Naive thymus-derived CD4-positive, alpha-beta T cell (primary cell): Measurements from ENCODE around the gene ELMO2. TPM values are rescaled to one million over a fixed set of nuclear protein-coding genes. Genes with fewer than 3 reads are reported as not detected.

ENCODE experiments used
- ATAC-seq: fragments of 150-1000 bp; cut with Tn5 transposase; 2 replicates; pipeline ENCODE4 v1.10.0; 2021; ENCODE audit warnings: mild to moderate bottlenecking, moderate library complexity
- CTCF ChIA-PET: fragments of 350-600 bp; sonication (Branson Sonifier 250); formaldehyde crosslinking; loops from one replicate; lab custom pipeline; 2021; ENCODE audit warnings: antibody characterized with exemption; lab: Charles Lee
- POLR2A ChIA-PET: fragments of 350-600 bp; sonication (Branson Sonifier 250); formaldehyde crosslinking; loops from one replicate; lab custom pipeline; 2021; ENCODE audit warnings: antibody characterized with exemption, inconsistent platforms; lab: Charles Lee
- DNase-seq, 9 donors: peaks; one replicate each; pipeline versions ENCODE4 v3.0.0 to v3.0.0-alpha.2; 2020 to 2022; ENCODE audit warnings: mixed read lengths in 1 of 9
- H3K27ac ChIP-seq: one replicate; pipeline ENCODE4 v1.7.0; 2013; ENCODE audit warnings: mild to moderate bottlenecking, low read depth, low read length, moderate library complexity
- H3K27me3 ChIP-seq, 2 donors: one replicate each; pipeline ENCODE4 v1.7.0; 2013; ENCODE audit warnings: low read length in 2 of 2, mild to moderate bottlenecking in 2 of 2, moderate library complexity in 2 of 2; ENCODE audit not compliant: control insufficient read depth in 2 of 2, insufficient read depth in 2 of 2
- H3K36me3 ChIP-seq, 3 experiments: 1 replicate in 2 of 3; 2 replicates in 1 of 3; pipeline ENCODE4 v1.7.0; 2013; ENCODE audit warnings: low read length in 3 of 3, mild to moderate bottlenecking in 3 of 3, moderate library complexity in 1 of 3; ENCODE audit not compliant: insufficient read depth in 3 of 3, control insufficient read depth in 2 of 3
- H3K4me1 ChIP-seq, 2 donors: one replicate each; pipeline ENCODE4 v1.7.0; 2013; ENCODE audit warnings: low read length in 2 of 2, mild to moderate bottlenecking in 2 of 2, moderate library complexity in 1 of 2; ENCODE audit not compliant: control insufficient read depth in 2 of 2, insufficient read depth in 2 of 2
- H3K4me3 ChIP-seq: 2 replicates; pipeline ENCODE4 v1.7.0; 2013; ENCODE audit warnings: mild to moderate bottlenecking, low read length
- H3K9me3 ChIP-seq, 3 experiments: 1 replicate in 2 of 3; 2 replicates in 1 of 3; pipeline ENCODE4 v1.7.0; 2013; ENCODE audit warnings: low read length in 3 of 3; ENCODE audit not compliant: control insufficient read depth in 2 of 3
- H3K27ac Mint-ChIP-seq, 9 donors: one replicate each; pipeline ENCODE4 v1.8.0; 2020 to 2022; ENCODE audit warnings: mixed read lengths in 9 of 9, mild to moderate bottlenecking in 8 of 9, moderate library complexity in 5 of 9, inconsistent platforms in 2 of 9
- H3K27me3 Mint-ChIP-seq, 5 donors: one replicate each; pipeline ENCODE4 v1.8.0; 2021 to 2022; ENCODE audit warnings: mixed read lengths in 5 of 5, mild to moderate bottlenecking in 1 of 5
- H3K36me3 Mint-ChIP-seq, 5 donors: one replicate each; pipeline ENCODE4 v1.8.0; 2020 to 2022; ENCODE audit warnings: mixed read lengths in 5 of 5, mild to moderate bottlenecking in 3 of 5, inconsistent platforms in 1 of 5
- H3K4me1 Mint-ChIP-seq, 7 donors: one replicate each; pipeline ENCODE4 v1.8.0; 2020 to 2022; ENCODE audit warnings: mixed read lengths in 7 of 7, mild to moderate bottlenecking in 3 of 7, inconsistent platforms in 1 of 7
- H3K4me3 Mint-ChIP-seq, 10 donors: one replicate each; pipeline ENCODE4 v1.8.0; 2020 to 2022; ENCODE audit warnings: mild to moderate bottlenecking in 10 of 10, mixed read lengths in 10 of 10, moderate library complexity in 6 of 10, inconsistent platforms in 2 of 10
- H3K9me3 Mint-ChIP-seq, 11 donors: one replicate each; pipeline ENCODE4 v1.8.0; 2020 to 2022; ENCODE audit warnings: mixed read lengths in 11 of 11, mild to moderate bottlenecking in 4 of 11, inconsistent platforms in 1 of 11, moderate library complexity in 1 of 11
- intact Hi-C, 2 donors: fragments of 100-400 bp; cut with micrococcal nuclease; formaldehyde crosslinking; loops; one replicate each; pipeline ENCODE4 v1.15.1; 2023
- polyA plus RNA-seq, 2 donors: library from polyadenylated mRNA; unstranded; fragments of 300-500 nt; fragmentation: Illumina TruSeq; gene quantifications; one replicate each; pipeline ENCODE4 v1.2.3, GENCODE V29; 2021
- total RNA-seq, 6 experiments: library from RNA in 5 of 6; stranded (reverse) in 5 of 6; gene quantifications; 1 replicate in 5 of 6; 2 replicates in 1 of 6; pipeline ENCODE4 v1.2.3 and lab custom pipeline; 2021 to 2026

The ELMO2 gene
- total and polyA plus RNA-seq, 7 experiments from 2014 or later, result 35.6 to 104 (median 52.3) TPM

DNA sequence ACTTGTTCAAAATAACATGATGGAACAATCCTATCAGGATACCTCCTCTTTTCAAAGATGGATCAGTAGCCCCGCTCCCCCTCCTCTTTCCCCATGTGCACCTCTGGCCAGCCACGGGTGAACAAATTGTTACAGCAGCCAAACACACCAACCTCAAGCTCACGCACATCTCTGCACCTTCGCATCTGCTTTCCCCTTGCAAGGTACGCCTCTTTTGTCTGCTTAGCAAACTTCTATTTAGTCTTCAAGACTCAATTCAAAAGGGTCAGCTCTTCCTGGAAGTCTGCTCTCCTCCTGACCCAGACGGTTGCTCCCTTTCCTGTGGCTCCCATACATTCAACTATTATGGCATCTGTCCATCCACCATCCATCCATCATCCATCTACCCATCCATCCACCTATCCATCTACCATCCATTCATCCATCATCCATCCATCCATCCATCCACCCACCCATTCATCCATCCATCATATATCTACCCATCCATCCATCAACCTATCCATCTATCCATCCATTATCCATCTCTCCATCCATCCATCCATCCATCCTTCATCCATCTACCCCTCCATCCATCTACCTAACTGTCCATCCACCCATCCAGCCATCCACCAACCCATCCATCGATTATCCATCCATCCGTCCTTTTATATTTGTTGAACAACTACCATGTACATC, 61.8 kb downstream of the ELMO2 start:
- H3K4me3 Mint-ChIP-seq, result peak overlapping the region in 6 of 10 donors; percentile 10 to 52 (median 34)

DNA sequence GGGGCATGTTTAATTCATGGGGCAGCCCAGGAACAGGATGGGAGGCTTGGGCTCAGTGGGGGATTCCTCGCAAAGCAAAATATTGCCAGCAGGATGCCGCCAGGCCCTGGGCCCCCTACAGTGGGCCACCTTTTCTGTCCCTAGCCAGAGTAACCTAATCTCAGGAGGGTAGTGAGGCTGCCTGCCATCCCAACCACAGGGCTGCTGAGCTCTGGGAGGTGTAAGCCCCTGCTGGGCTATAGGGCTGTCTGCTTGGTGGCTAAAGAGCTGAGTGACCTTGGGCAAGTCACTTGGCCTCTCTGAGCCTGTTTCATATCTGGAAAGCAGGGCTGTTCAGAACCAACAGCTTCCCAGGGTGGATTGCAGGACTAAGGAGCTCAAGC, 62.4 kb downstream of the ELMO2 start:
- H3K27ac Mint-ChIP-seq, result peak overlapping the region in 4 of 9 donors; percentile 60 to 91 (median 76)
- ATAC-seq (no peak), DNase-seq (no peak)
- H3K4me3 Mint-ChIP-seq, result peak overlapping the region in 8 of 10 donors; percentile 63 to 86 (median 82)
- no peak overlapping the region for H3K4me3 ChIP-seq
- intact Hi-C loops, result loop anchor here (1.0 to 10.0 kb wide), 2 partner anchors 19 to 209 kb away; no protein-coding TSS in a partner anchor
- peaks cover 3 to 39% (median 10%) of the 10 kb centered on the region in 5 donors for H3K27me3 Mint-ChIP-seq
- peaks cover 10 to 49% (median 34%) of the 10 kb centered on the region in 7 donors for H3K4me1 Mint-ChIP-seq
- peaks cover 0 to 4% (median 3%) of the 10 kb centered on the region in 5 donors for H3K36me3 Mint-ChIP-seq
- H3K27me3 ChIP-seq, result no peaks in the 10 kb centered on the region
- no peak overlapping the region for H3K27ac ChIP-seq
- ChIA-PET POLR2A (interaction anchor here (1.0 to 2.2 kb wide), 3 partner anchors 9 to 20 kb away, joined by 3 to 16 read pairs (median 4); no protein-coding TSS in a partner anchor), CTCF (interaction anchor here (0.6 kb wide), 1 partner anchor 49 kb away, joined by 3 read pairs; no protein-coding TSS in a partner anchor)
- H3K4me1 ChIP-seq, result peaks cover 8 to 15% of the 10 kb centered on the region in 2 donors
- peaks cover 0 to 11% (median 0%) of the 10 kb centered on the region in 3 experiments for H3K36me3 ChIP-seq
- peaks cover 0 to 6% (median 0%) of the 10 kb centered on the region in 11 donors for H3K9me3 Mint-ChIP-seq
- H3K9me3 ChIP-seq, result no peaks in the 10 kb centered on the region

More for the DNA sequence above, 61.8 kb downstream of the ELMO2 start:
- intact Hi-C loops, result loop anchor here (5.0 to 10.0 kb wide), 2 partner anchors 210 to 322 kb away; no protein-coding TSS in a partner anchor
- POLR2A ChIA-PET, result interaction anchor here (1.0 to 2.2 kb wide), 3 partner anchors 9 to 19 kb away, joined by 4 to 16 read pairs (median 4); no protein-coding TSS in a partner anchor
- Mint-ChIP-seq H3K9me3 (peaks cover 0 to 6% (median 0%) of the 10 kb centered on the region in 11 donors), H3K36me3 (peaks cover 0 to 7% (median 4%) of the 10 kb centered on the region in 5 donors), H3K4me1 (peaks cover 13 to 52% (median 38%) of the 10 kb centered on the region in 7 donors), H3K27me3 (peaks cover 0 to 37% (median 4%) of the 10 kb centered on the region in 5 donors), H3K27ac (peak overlapping the region in 8 of 9 donors; percentile 34 to 91 (median 77))
- CTCF ChIA-PET, result interaction anchor here (0.6 kb wide), 1 partner anchor 48 kb away, joined by 3 read pairs; no protein-coding TSS in a partner anchor
- ATAC-seq (no peak), DNase-seq (no peak)
- Histone ChIP-seq H3K27me3 (no peaks in the 10 kb centered on the region), H3K9me3 (no peaks in the 10 kb centered on the region), H3K27ac (peak overlapping the region; percentile 8), H3K4me1 (peaks cover 8 to 15% of the 10 kb centered on the region in 2 donors), H3K36me3 (peaks cover 0 to 16% (median 0%) of the 10 kb centered on the region in 3 experiments), H3K4me3 (no peak overlapping the region)

DNA sequence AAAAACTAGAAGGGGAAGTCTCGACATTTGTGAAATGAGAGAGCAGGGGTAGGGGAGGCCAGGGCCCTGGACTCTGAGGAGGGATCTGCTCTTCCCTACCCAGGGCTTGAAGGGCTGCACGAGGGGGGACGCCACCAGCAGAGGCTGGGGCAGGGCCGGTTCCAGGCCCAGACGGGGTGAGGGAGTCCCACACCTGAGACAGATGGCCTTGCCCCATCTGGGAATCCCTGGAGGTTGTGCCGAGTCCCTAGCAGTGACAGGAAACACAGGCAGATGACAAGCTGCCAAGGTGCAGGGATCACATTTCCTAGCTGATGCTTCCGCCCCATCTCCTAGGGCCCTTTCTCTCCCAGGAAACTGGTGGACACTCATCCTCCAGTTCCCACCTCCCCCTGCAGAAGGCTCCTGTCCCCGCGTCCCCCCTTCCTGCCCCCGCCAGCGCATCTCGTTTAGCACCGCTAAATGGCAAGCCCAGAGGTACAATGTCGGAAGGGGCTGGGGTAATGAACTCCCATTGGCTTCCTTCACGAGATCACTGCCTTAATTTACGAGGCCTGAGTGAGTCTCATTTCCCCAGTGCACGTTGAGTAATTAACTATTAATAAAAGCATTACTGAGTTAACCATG, 63.0 kb downstream of the ELMO2 start:
- ChIA-PET CTCF (no interaction called here), POLR2A (interaction anchor here (0.7 to 2.2 kb wide), 4 partner anchors 10 to 20 kb away, joined by 3 to 16 read pairs (median 3); no protein-coding TSS in a partner anchor)
- Mint-ChIP-seq H3K4me3 (peak overlapping the region in 9 of 10 donors; percentile 78 to 86 (median 83)), H3K9me3 (peaks cover 0 to 6% (median 0%) of the 10 kb centered on the region in 11 donors), H3K36me3 (peaks cover 0 to 4% (median 2%) of the 10 kb centered on the region in 5 donors), H3K27ac (peak overlapping the region in 7 of 9 donors; percentile 47 to 83 (median 76)), H3K27me3 (peaks cover 6 to 42% (median 15%) of the 10 kb centered on the region in 5 donors), H3K4me1 (peaks cover 10 to 46% (median 32%) of the 10 kb centered on the region in 7 donors)
- ATAC-seq (peak; percentile 36), DNase-seq (no peak)
- intact Hi-C loops, result loop anchor here (1.0 to 10.0 kb wide), 2 partner anchors 20 to 209 kb away; no protein-coding TSS in a partner anchor
- Histone ChIP-seq H3K4me1 (peaks cover 8 to 15% of the 10 kb centered on the region in 2 donors), H3K36me3 (peaks cover 0 to 11% (median 0%) of the 10 kb centered on the region in 3 experiments), H3K9me3 (no peaks in the 10 kb centered on the region), H3K27me3 (peaks cover 0 to 2% of the 10 kb centered on the region in 2 donors), H3K4me3 (peak overlapping the region; percentile 32), H3K27ac (no peak overlapping the region)

DNA sequence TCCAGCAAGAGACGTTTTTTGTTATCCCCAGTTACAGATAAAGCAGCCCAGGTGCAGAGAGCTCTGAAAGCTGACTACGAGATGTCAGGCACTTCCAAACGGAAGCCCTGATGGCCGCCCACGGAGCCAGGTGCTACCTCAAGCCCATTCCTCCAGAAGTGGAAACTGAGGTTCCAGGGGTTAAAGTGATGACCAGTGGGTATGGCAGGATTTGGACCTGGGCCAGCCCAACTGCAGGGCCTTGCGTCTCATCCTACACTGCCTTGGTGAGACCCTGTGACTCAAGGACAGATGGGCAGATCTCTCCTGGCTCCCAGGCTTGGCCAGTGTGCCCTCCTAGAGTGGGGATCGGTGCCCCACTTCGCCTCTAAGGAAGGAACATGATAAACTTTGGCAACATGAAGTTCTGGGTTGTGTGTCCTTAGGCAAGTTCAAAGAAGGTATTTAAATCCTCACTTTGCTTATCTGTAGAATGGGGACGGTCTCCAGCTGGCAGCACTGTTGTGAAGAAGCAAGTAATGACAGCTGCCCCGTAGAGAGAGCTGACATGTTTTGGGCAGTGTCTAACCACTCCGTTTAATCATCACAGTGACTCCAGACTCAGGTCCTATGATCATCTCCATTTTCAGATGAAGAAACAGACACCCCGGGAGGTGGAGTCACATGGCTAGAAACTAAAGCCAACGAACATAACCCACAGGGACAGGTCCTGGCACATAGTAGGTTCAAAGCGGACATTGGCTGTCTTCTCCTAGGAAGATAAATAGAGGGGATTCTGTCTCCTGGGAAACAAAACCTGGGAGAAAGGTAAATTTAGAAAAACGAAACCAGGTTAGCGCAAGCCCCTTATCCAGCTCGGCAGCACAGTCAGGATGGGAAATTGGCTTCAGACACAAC, 63.7 kb downstream of the ELMO2 start:
- Mint-ChIP-seq H3K4me3 (peak overlapping the region in 9 of 10 donors; percentile 78 to 86 (median 83)), H3K27ac (peak overlapping the region in 8 of 9 donors; percentile 19 to 84 (median 56)), H3K4me1 (peaks cover 10 to 46% (median 32%) of the 10 kb centered on the region in 7 donors), H3K9me3 (peaks cover 0 to 6% (median 0%) of the 10 kb centered on the region in 11 donors), H3K27me3 (peaks cover 6 to 42% (median 16%) of the 10 kb centered on the region in 5 donors), H3K36me3 (peaks cover 0 to 4% (median 2%) of the 10 kb centered on the region in 5 donors)
- Histone ChIP-seq H3K4me3 (peak overlapping the region; percentile 32), H3K4me1 (peaks cover 8 to 15% of the 10 kb centered on the region in 2 donors), H3K9me3 (no peaks in the 10 kb centered on the region), H3K27me3 (peaks cover 0 to 6% of the 10 kb centered on the region in 2 donors), H3K36me3 (peaks cover 0 to 9% (median 0%) of the 10 kb centered on the region in 3 experiments), H3K27ac (no peak overlapping the region)
- CTCF ChIA-PET, result no interaction called here
- intact Hi-C loops, result loop anchor here (1.0 to 10.0 kb wide), 2 partner anchors 21 to 208 kb away; no protein-coding TSS in a partner anchor
- POLR2A ChIA-PET, result interaction anchor here (0.7 to 2.2 kb wide), 6 partner anchors 9 to 56 kb away, joined by 3 to 16 read pairs (median 3); no protein-coding TSS in a partner anchor
- DNase-seq (no peak), ATAC-seq (no peak)

DNA sequence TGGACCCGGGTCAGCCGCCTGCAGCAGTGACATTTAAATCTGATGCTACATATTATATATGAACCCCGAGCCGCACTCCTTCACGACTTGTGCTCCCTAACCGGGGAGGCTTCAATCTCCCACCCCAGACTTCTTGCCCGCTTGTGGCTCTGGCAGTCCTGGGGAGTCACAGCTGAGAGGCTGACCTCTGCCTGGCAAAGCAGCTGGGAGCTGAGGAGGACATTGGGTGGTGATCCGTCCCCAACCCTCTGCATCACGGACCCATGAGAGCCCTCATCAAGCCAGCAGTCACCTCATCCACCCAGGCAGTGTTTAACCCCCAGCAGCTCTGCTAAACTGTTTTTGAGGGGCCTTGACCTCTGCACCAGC, 64.4 kb downstream of the ELMO2 start:
- Mint-ChIP-seq H3K27me3 (peaks cover 6 to 42% (median 16%) of the 10 kb centered on the region in 5 donors), H3K27ac (peak overlapping the region in 1 of 9 donors; percentile 84), H3K36me3 (peaks cover 0 to 4% (median 2%) of the 10 kb centered on the region in 5 donors), H3K9me3 (peaks cover 0 to 6% (median 0%) of the 10 kb centered on the region in 11 donors), H3K4me3 (peak overlapping the region in 3 of 10 donors; percentile 81 to 86 (median 85)), H3K4me1 (peaks cover 9 to 46% (median 32%) of the 10 kb centered on the region in 7 donors)
- Histone ChIP-seq H3K9me3 (no peaks in the 10 kb centered on the region), H3K4me3 (no peak overlapping the region), H3K27me3 (peaks cover 0 to 6% of the 10 kb centered on the region in 2 donors), H3K4me1 (peaks cover 8 to 15% of the 10 kb centered on the region in 2 donors), H3K36me3 (peaks cover 0 to 2% (median 0%) of the 10 kb centered on the region in 3 experiments), H3K27ac (no peak overlapping the region)
- ATAC-seq, result no peak
- intact Hi-C loops, result loop anchor here in 1 of 2 donors (10.0 kb wide), 1 partner anchor 207 kb away; no protein-coding TSS in a partner anchor
- no peak for DNase-seq
- ChIA-PET POLR2A (interaction anchor here (0.8 to 1.2 kb wide), 2 partner anchors 22 to 56 kb away, joined by 3 read pairs; no protein-coding TSS in a partner anchor), CTCF (no interaction called here)
